GM21526 (cell line): ENCODE measurements around the gene MYO16.
"Not testable (repeated sequence)": the region's sequence is repeated elsewhere in the genome, so short reads cannot be mapped to it uniquely, and the experiment has no call there.

ENCODE experiments used
- ATAC-seq: cut with Tn5 transposase; IDR thresholded peaks from one replicate; pipeline ENCODE4 v1.9.1; 2021; ENCODE audit warnings: moderate library complexity; ENCODE audit not compliant: unreplicated experiment, low FRiP score

MYO16 gene

GRCh38 chr13:108860418-108860817, 231.0 kb downstream of the MYO16 start:
- no peak for ATAC-seq

- no peak for ATAC-seq
These were observed 247.9 kb downstream of the MYO16 start for GRCh38 chr13:108877300-108877699.

GRCh38 chr13:108878732-108879131, 249.3 kb downstream of the MYO16 start:
- ATAC-seq: no peak

- no peak for ATAC-seq
These were observed 260.0 kb downstream of the MYO16 start for GRCh38 chr13:108889324-108889984.

- ATAC-seq: peak; percentile 62
These were observed 265.9 kb downstream of the MYO16 start for GRCh38 chr13:108895220-108895704.

GRCh38 chr13:108897955-108898354, 268.5 kb downstream of the MYO16 start:
- no peak for ATAC-seq

- no peak for ATAC-seq
These were observed 273.2 kb downstream of the MYO16 start for GRCh38 chr13:108902405-108903155.

- no peak for ATAC-seq
These were observed 274.2 kb downstream of the MYO16 start for GRCh38 chr13:108903613-108904012.

GRCh38 chr13:108911807-108912206, 282.4 kb downstream of the MYO16 start:
- ATAC-seq: no peak

- ATAC-seq: not testable (repeated sequence)
These were observed 284.3 kb downstream of the MYO16 start for GRCh38 chr13:108913731-108914130.

GRCh38 chr13:108915095-108915633, 285.8 kb downstream of the MYO16 start:
- ATAC-seq: peak; percentile 32

GRCh38 chr13:108915634-108916512, 286.5 kb downstream of the MYO16 start:
- peak; percentile 90 for ATAC-seq

- ATAC-seq: no peak
These were observed 288.2 kb downstream of the MYO16 start for GRCh38 chr13:108917581-108917980.

- no peak for ATAC-seq
These were observed 289.9 kb downstream of the MYO16 start for GRCh38 chr13:108919036-108919907.

GRCh38 chr13:108920137-108920536, 290.7 kb downstream of the MYO16 start:
- ATAC-seq: no peak

GRCh38 chr13:108921238-108921637, 291.8 kb downstream of the MYO16 start:
- ATAC-seq: no peak

- no peak for ATAC-seq
These were observed 292.7 kb downstream of the MYO16 start for GRCh38 chr13:108922108-108922507.

GRCh38 chr13:108923386-108924047, 294.1 kb downstream of the MYO16 start:
- no peak for ATAC-seq

GRCh38 chr13:108924134-108924533, 294.7 kb downstream of the MYO16 start:
- ATAC-seq: no peak
